Activated naive CD4-positive, alpha-beta T cell treated with anti-CD3 and anti-CD28 coated beads, Interleukin-2, amount 50 U/mL, for 72 hours (primary cell): ENCODE results near the gene BLVRA. TPM values are rescaled to one million over a fixed set of nuclear protein-coding genes. Genes with fewer than 3 reads are reported as not detected.
A peak's percentile ranks its signal among the peaks of the same experiment; 100 is the strongest.
"Not testable (repeated sequence)": the region's sequence is repeated elsewhere in the genome, so short reads cannot be mapped to it uniquely, and the experiment has no call there.

Experiments used
- ATAC-seq, 2 donors: fragments of 150-1000 bp; cut with Tn5 transposase; 2 replicates each; pipeline ENCODE4 v1.10.0; 2021; ENCODE audit warnings: mild to moderate bottlenecking in 2 of 2, moderate library complexity in 2 of 2
- DNase-seq, 2 donors: peaks; one replicate each; pipeline ENCODE4 v3.0.0; 2021 to 2022; ENCODE audit warnings: low spot score in 2 of 2
- H3K27ac Mint-ChIP-seq, 2 donors: one replicate each; pipeline ENCODE4 v1.8.0; 2022; ENCODE audit warnings: mild to moderate bottlenecking in 2 of 2, mixed read lengths in 2 of 2
- H3K36me3 Mint-ChIP-seq, 2 donors: one replicate each; pipeline ENCODE4 v1.8.0; 2022; ENCODE audit warnings: mixed read lengths in 2 of 2
- H3K9me3 Mint-ChIP-seq, 2 donors: one replicate each; pipeline ENCODE4 v1.8.0; 2022; ENCODE audit warnings: mixed read lengths in 2 of 2
- total RNA-seq, 2 donors: library from RNA; stranded (reverse); gene quantifications; one replicate each; pipeline ENCODE4 v1.2.3, GENCODE V29; 2022

Gene BLVRA
- 10 to 100 TPM; 28.3 to 29.6 TPM for total RNA-seq

DNA sequence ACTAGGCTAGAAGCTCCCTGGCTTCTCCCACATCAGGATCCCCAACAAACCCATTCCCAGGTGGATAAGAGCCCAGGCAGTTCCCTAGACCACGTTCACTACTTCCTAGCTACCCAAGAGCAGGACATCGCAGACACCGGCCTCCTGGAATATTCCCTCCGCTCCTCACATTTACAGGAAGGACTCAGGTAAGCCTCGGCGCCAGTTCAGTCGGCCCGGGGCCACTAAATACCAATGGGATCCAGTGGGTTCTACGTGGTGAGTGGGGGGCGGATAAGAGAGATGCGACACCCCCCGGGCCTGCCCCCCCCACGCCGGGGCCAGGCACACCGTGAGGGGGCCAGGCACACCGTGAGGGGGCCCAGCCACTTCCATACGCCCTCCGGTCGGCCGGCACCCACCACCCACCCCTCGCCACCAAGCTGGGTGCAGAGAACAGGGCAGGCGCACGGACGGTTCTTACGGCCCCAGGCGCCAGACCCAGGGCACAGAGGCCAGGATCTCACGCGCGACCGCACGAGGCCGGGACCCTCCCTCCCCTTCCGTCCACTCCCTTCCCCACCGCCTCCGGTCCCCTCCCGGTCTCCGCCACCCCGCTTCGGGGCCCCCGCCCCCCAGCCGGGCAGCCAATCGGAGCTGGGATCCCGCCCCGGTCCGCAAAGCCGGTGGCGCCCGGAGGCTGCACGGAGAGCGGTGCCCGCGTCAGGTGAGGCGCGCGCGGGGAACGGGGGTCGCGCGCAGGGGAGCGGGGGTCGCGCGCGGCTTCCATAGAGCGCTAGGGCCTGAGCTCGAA, at the start of gene BLVRA:
TSS of gene BLVRA (plus strand) at position 652 of the 793 bp plus-strand sequence. CDS start 12,479 bp downstream, outside the sequence.
- H3K36me3 Mint-ChIP-seq, result no peaks in the 10 kb centered on the region
- no peaks in the 10 kb centered on the region for H3K9me3 Mint-ChIP-seq
- ATAC-seq (peak; percentile 75 to 82), DNase-seq (peak; percentile 70 to 73)
- peak within 1 kb of the TSS; percentile 16 to 53 for H3K27ac Mint-ChIP-seq

DNA sequence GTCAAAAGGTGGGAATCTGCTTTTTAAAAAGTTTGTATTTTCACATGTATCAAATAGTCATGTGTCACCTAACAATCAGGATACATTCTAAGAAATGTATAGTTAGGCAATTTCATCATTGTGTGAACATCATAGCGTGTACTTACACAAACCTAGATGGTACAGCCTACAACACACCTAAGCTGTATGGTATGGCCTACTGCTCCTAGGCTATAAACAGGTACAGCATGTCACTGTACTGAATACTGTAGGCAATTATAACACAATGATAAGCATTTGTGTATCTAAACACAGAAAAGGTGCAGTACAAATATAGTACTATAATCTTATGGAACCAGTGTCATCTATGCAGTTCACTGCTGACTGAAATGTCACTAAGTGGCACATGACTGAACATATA, 47.0 kb upstream of the BLVRA start:
- no peak for ATAC-seq
- Mint-ChIP-seq H3K9me3 (peaks cover 0 to 6% of the 10 kb centered on the region in 2 donors), H3K27ac (peak overlapping the region in 1 of 2 donors; percentile 76), H3K36me3 (peaks cover 0 to 20% of the 10 kb centered on the region in 2 donors)
- DNase-seq, result no peak

DNA sequence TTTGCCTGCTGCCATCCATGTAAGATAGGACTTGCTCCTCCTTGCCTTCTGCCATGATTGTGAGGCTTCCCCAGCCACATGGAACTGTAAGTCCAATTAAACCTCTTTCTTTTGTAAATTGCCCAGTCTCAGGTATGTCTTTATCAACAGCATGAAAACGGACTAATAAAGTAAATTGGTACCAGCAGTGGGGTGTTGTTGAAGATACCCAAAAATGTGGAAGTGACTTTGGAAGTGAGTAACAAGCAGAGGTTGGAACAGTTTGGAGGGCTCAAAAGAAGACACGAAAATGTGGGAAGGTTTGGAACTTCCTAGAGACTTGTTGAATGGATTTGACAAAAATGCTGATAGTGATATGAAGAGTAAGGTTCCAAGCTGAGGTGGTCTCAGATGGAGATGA, 42.5 kb upstream of the BLVRA start:
- DNase-seq, H3K27ac Mint-ChIP-seq, H3K36me3 Mint-ChIP-seq, H3K9me3 Mint-ChIP-seq, ATAC-seq: not testable (repeated sequence)

GRCh38 chr7:43716598-43716997, 41.9 kb upstream of the BLVRA start:
- ATAC-seq (no peak), DNase-seq (no peak)
- Mint-ChIP-seq H3K27ac (peak overlapping the region in 1 of 2 donors; percentile 68), H3K9me3 (no peaks in the 10 kb centered on the region), H3K36me3 (peaks cover 0 to 9% of the 10 kb centered on the region in 2 donors)

DNA sequence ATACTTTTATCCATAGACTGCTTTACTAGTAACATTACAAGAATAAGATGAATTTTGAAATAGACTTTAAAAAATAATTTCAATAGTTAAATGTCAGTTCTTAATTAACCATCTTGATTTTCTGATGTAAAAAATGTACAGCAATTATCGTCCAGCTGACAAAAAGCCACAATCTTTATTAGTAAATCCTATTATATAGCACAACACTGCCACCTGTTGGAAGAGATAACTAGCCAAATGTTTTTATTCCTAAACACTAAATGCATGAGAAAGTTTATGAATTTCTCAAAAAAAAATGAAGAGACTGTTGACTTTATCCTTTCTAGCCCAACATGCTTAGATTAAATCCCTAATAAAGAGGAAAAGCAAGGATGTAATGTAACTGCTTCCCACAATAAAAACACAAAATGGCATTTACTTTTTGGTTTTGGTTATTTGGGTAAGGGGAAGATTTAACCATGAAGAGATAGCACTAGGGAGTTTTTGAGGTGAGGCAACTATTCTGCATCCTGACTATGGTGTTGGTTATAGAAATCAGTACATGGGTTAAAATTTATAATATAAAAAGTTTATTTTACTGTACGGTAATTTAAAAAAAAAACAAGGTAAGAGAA, 37.2 kb upstream of the BLVRA start:
- Mint-ChIP-seq H3K9me3 (no peaks in the 10 kb centered on the region), H3K27ac (peak overlapping the region in 1 of 2 donors; percentile 46), H3K36me3 (peaks cover 0 to 21% of the 10 kb centered on the region in 2 donors)
- DNase-seq (no peak), ATAC-seq (no peak)

DNA sequence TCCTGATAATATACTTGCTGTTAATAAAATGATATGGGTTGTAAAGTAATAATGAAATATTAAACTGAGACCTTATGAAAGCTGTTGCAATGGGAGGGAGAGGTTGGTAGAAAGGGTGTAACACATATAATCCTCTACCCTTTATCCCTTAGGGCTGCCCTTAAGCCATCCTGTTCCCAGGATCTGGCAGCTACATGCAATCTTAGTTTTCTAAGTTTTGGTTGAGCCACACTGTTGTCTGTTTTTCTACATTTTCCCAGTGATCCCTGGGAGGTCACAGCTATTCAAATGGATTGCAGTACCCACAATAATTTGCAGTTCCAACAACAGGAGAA, 35.5 kb upstream of the BLVRA start:
- no peak overlapping the region for H3K27ac Mint-ChIP-seq
- DNase-seq (no peak), ATAC-seq (no peak)
- no peaks in the 10 kb centered on the region for H3K9me3 Mint-ChIP-seq
- H3K36me3 Mint-ChIP-seq, result peaks cover 0 to 21% of the 10 kb centered on the region in 2 donors

DNA sequence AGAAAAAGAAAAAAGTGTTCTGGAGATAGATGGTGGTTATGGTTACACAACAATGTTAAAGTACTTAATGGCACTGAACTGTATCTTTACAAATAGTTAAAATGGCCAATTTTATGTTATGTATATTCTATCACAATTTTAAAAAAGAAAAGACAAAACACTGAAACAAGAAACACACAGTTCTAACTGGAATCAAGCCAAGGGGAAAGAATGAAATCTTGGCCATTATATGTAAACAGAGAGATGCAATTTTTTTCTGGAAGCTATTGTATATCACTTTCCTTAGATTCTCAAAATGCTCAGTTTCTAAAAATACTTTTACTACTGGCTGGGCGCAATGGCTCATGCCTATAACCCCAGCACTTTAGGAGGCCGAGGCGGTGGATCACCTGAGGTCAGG, 33.2 kb upstream of the BLVRA start:
- Mint-ChIP-seq H3K27ac (no peak overlapping the region), H3K36me3 (peaks cover 15 to 26% of the 10 kb centered on the region in 2 donors), H3K9me3 (no peaks in the 10 kb centered on the region)
- DNase-seq, result no peak
- no peak for ATAC-seq

DNA sequence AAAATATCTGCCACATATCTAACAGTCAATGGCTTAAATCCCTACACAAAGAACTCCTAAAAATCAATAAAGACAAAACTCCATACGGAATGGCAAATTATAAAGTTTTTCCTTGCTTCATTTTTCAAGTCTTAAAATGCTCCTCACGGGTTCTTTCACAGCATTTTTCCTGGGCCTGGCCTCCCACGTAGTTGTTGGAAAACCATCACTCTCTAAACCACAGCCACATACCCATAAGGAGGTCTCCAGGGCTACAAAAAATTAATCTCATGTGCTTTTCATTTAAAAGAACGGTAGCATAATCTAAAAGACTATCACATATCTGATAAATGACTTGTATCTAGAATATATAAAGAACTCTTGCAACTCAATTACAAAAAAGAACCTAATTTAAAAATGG, 32.0 kb upstream of the BLVRA start:
- DNase-seq (no peak), ATAC-seq (no peak)
- peaks cover 15 to 22% of the 10 kb centered on the region in 2 donors for H3K36me3 Mint-ChIP-seq
- no peaks in the 10 kb centered on the region for H3K9me3 Mint-ChIP-seq
- H3K27ac Mint-ChIP-seq, result peak overlapping the region in 1 of 2 donors; percentile 39

GRCh38 chr7:43727003-43727402, 31.5 kb upstream of the BLVRA start:
- DNase-seq (no peak), ATAC-seq (no peak)
- Mint-ChIP-seq H3K27ac (peak overlapping the region in 1 of 2 donors; percentile 39), H3K9me3 (no peaks in the 10 kb centered on the region), H3K36me3 (peaks cover 15 to 22% of the 10 kb centered on the region in 2 donors)

DNA sequence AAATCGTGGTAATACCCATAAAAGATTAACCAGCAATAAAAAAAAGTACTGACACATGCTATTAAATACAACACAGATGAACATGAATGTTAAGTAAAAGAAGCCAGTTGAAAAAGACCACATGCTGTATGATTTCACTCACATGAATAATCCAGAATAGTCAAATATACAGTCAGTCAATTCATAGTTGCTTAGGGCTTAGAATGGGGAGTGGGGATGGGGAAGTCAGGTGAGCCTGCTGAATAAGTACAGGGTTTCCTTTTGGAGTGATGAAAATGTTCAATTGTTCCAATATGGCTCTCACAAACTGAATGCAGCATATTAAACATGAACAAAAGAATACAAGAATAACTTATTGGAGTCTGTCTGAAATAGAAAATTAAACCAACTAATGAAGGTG, 31.0 kb upstream of the BLVRA start:
- DNase-seq (no peak), ATAC-seq (no peak)
- Mint-ChIP-seq H3K9me3 (no peaks in the 10 kb centered on the region), H3K36me3 (peaks cover 15 to 22% of the 10 kb centered on the region in 2 donors), H3K27ac (peak overlapping the region in 1 of 2 donors; percentile 39)

DNA sequence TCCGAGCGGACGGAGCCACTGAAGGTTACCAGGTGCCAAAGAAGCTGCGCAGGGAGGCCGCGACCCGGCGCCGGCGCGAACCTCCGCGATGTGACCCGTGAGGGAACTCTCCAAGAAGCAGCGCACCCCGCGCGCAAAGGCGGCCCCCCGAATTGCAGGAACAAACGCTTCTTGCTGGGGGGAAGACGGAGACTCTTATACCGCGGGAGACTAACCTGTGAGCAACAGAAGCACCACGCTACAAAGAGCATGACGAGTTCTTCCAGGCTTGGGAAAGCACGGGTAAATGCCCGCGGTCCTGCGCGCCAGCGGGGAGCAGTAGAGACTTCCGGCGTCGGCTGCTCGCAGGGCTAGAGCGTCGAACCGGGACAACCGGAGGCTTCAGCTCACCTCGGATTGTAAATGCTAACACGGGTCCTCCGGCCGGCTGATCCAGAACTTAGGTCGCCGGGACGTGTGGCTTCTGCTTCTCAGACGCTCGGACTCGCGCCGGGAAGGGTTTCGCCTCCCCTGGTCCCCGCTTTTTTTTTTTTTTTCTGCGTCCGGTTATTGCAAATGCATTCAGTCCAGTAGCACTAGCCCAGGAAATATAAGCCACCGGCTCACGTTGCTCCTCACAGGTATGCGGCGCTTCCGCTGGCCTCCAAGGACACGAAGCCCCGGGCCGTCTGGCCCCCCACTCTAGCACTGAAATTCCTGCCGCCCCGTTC, 29.1 kb upstream of the BLVRA start, which contains the start of gene COA1:
TSS of gene COA1 (minus strand) at position 310 of the 710 bp plus-strand sequence. CDS start 80,909 bp downstream, outside the sequence.
- ATAC-seq (peak; percentile 95 to 97), DNase-seq (peak; percentile 76 to 78)
- no peaks in the 10 kb centered on the region for H3K9me3 Mint-ChIP-seq
- peaks cover 15 to 21% of the 10 kb centered on the region in 2 donors for H3K36me3 Mint-ChIP-seq
- H3K27ac Mint-ChIP-seq, result peak within 1 kb of the TSS; percentile 81 to 92

DNA sequence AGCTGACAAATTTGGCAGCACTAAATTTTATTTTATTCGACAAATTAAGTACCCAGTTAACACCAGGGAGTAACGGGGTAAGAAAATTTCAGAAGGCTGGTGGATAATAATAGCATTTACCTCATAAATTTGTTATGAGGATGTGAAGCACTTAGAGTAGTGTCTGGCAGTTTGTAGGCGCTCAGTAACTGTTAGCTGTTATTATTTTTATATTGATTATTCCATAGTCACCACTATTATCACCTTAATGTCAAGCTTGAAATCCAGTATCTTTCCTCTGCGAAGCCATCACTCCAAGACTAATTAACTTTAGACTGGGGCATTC, 28.6 kb upstream of the BLVRA start:
- no peak for DNase-seq
- Mint-ChIP-seq H3K27ac (peak overlapping the region; percentile 81 to 92), H3K36me3 (peaks cover 15 to 16% of the 10 kb centered on the region in 2 donors), H3K9me3 (no peaks in the 10 kb centered on the region)
- no peak for ATAC-seq

DNA sequence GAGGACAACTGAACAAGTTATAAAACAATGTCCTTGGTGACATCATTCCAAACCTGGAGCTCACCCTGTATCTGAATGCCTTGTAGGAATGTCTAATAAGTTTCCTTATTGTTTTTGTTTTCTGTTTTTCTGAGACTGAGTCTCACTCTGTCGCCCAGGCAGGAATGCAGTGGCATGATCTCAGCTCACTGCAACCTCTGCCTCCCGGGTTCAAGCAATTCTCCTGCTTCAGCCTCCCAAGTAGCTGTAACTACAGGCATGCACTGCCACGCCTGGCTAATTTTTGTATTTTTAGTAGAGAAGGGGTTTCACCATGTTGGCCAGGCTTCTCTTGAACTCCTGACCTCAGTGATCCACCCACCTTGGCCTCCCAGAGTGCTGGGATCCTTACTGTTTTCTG, 27.0 kb upstream of the BLVRA start:
- H3K36me3 Mint-ChIP-seq, result peaks cover 10 to 15% of the 10 kb centered on the region in 2 donors
- not testable (repeated sequence) for H3K9me3 Mint-ChIP-seq, H3K27ac Mint-ChIP-seq, DNase-seq, ATAC-seq

- ATAC-seq, DNase-seq, H3K36me3 Mint-ChIP-seq: not testable (repeated sequence)
- H3K27ac Mint-ChIP-seq, result peak overlapping the region; percentile 57 to 66
- H3K9me3 Mint-ChIP-seq, result peaks cover 0 to 12% of the 10 kb centered on the region in 2 donors
Measured at GRCh38 chr7:43734575-43735332, 23.7 kb upstream of the BLVRA start.

DNA sequence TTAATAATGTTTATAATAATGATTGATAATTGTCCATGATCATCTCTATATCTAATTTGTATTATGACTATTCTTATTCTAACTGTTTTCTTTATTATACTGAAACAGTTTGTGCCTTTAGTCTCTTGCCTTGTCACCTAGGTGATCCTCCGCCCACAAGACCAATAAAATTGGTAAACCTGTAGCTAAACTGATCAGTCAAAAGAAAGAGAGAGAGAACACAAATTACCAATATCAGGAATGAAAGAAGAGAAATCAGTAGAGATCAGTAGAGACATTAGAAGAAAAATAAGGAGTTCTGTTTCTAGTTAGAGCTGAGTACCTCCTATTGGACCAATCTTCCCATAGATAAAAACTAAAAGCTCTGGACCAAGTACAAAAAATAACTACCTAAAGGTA, 23.1 kb upstream of the BLVRA start:
- peaks cover 0 to 12% of the 10 kb centered on the region in 2 donors for H3K9me3 Mint-ChIP-seq
- peak overlapping the region; percentile 57 to 66 for H3K27ac Mint-ChIP-seq
- H3K36me3 Mint-ChIP-seq, result no peaks in the 10 kb centered on the region
- ATAC-seq (peak in 1 of 2 donors; percentile 74), DNase-seq (no peak)

GRCh38 chr7:43735802-43736603, 22.5 kb upstream of the BLVRA start:
- DNase-seq (peak in 1 of 2 donors; percentile 49), ATAC-seq (peak; percentile 92 to 97)
- peaks cover 0 to 12% of the 10 kb centered on the region in 2 donors for H3K9me3 Mint-ChIP-seq
- H3K27ac Mint-ChIP-seq, result peak overlapping the region; percentile 57 to 66
- no peaks in the 10 kb centered on the region for H3K36me3 Mint-ChIP-seq
